Osteocyte (in vitro differentiated cells): Measurements from ENCODE around the gene CAMSAP1. TPM values are rescaled to one million over a fixed set of nuclear protein-coding genes. Genes with fewer than 3 reads are reported as not detected.

Experiments used
- DNase-seq: peaks from one replicate; pipeline ENCODE4 v3.0.0; 2021; ENCODE audit warnings: mixed read lengths; ENCODE audit not compliant: unreplicated experiment; ENCODE audit errors: extremely low spot score
- H3K27ac Mint-ChIP-seq: one replicate; pipeline ENCODE4 v1.8.0; 2021; ENCODE audit warnings: mild to moderate bottlenecking, mixed read lengths; ENCODE audit not compliant: unreplicated experiment
- H3K27me3 Mint-ChIP-seq: one replicate; pipeline ENCODE4 v1.8.0; 2021; ENCODE audit warnings: mixed read lengths; ENCODE audit not compliant: unreplicated experiment
- H3K36me3 Mint-ChIP-seq: one replicate; pipeline ENCODE4 v1.8.0; 2021; ENCODE audit warnings: mixed read lengths; ENCODE audit not compliant: unreplicated experiment
- H3K4me1 Mint-ChIP-seq: one replicate; pipeline ENCODE4 v1.8.0; 2021; ENCODE audit warnings: mixed read lengths; ENCODE audit not compliant: unreplicated experiment
- H3K4me3 Mint-ChIP-seq: one replicate; pipeline ENCODE4 v1.8.0; 2021; ENCODE audit warnings: mild to moderate bottlenecking, moderate library complexity, mixed read lengths; ENCODE audit not compliant: unreplicated experiment
- H3K9me3 Mint-ChIP-seq: one replicate; pipeline ENCODE4 v1.8.0; 2021; ENCODE audit warnings: mixed read lengths; ENCODE audit not compliant: unreplicated experiment
- CTCF ChIP-seq: fragments of 200-600 bp; sonication (generic); IDR thresholded peaks from 2 replicates; pipeline ENCODE4 v1.5.0; 2021; ENCODE audit warnings: antibody characterized with exemption, mild to moderate bottlenecking, moderate library complexity
- total RNA-seq: library from RNA; stranded (reverse); gene quantifications from 2 replicates; pipeline ENCODE4 v1.2.1, GENCODE V29; 2021

The CAMSAP1 gene
- total RNA-seq, 1 donor from 2014 or later: 34.4 TPM

- Mint-ChIP-seq H3K36me3 (peaks cover 5% of the 10 kb centered on the region), H3K27me3 (no peaks in the 10 kb centered on the region), H3K4me3 (peak overlapping the region; percentile 0), H3K9me3 (no peaks in the 10 kb centered on the region), H3K4me1 (peaks cover 34% of the 10 kb centered on the region), H3K27ac (peak overlapping the region; percentile 69)
- no peak for DNase-seq
- no peak for TF ChIP-seq CTCF
Observed at GRCh38 chr9:135879619-135880018, 27.7 kb downstream of the CAMSAP1 start.

- no peaks in the 10 kb centered on the region for H3K27me3 Mint-ChIP-seq
- peak overlapping the region; percentile 69 for H3K27ac Mint-ChIP-seq
- peaks cover 31% of the 10 kb centered on the region for H3K4me1 Mint-ChIP-seq
- no peak for TF ChIP-seq CTCF
- no peak for DNase-seq
- peak overlapping the region; percentile 20 for H3K4me3 Mint-ChIP-seq
- no peaks in the 10 kb centered on the region for H3K9me3 Mint-ChIP-seq
- peaks cover 5% of the 10 kb centered on the region for H3K36me3 Mint-ChIP-seq
Observed at GRCh38 chr9:135879237-135879601, 28.1 kb downstream of the CAMSAP1 start.

- peak overlapping the region; percentile 69 for H3K27ac Mint-ChIP-seq
- no peak for TF ChIP-seq CTCF
- no peak for DNase-seq
- H3K9me3 Mint-ChIP-seq: no peaks in the 10 kb centered on the region
- H3K4me1 Mint-ChIP-seq: peaks cover 29% of the 10 kb centered on the region
- no peaks in the 10 kb centered on the region for H3K27me3 Mint-ChIP-seq
- peaks cover 5% of the 10 kb centered on the region for H3K36me3 Mint-ChIP-seq
- H3K4me3 Mint-ChIP-seq: peak overlapping the region; percentile 20
Observed at GRCh38 chr9:135878528-135879236, 28.7 kb downstream of the CAMSAP1 start.

- Mint-ChIP-seq H3K27ac (no peak overlapping the region), H3K36me3 (peaks cover 5% of the 10 kb centered on the region), H3K9me3 (no peaks in the 10 kb centered on the region), H3K4me1 (peaks cover 32% of the 10 kb centered on the region), H3K27me3 (no peaks in the 10 kb centered on the region), H3K4me3 (no peak overlapping the region)
- no peak for TF ChIP-seq CTCF
- no peak for DNase-seq
Observed at GRCh38 chr9:135877791-135878527, 29.4 kb downstream of the CAMSAP1 start.

- Mint-ChIP-seq H3K36me3 (peaks cover 2% of the 10 kb centered on the region), H3K9me3 (no peaks in the 10 kb centered on the region), H3K27me3 (no peaks in the 10 kb centered on the region), H3K4me1 (peaks cover 33% of the 10 kb centered on the region), H3K4me3 (no peak overlapping the region), H3K27ac (no peak overlapping the region)
- DNase-seq: no peak
- no peak for TF ChIP-seq CTCF
Observed at GRCh38 chr9:135876936-135877335, 30.4 kb downstream of the CAMSAP1 start.
